ENCODE results near the gene ZNF266. TPM values are rescaled to one million over a fixed set of nuclear protein-coding genes. Genes with fewer than 3 reads are reported as not detected.
A peak's percentile ranks its signal among the peaks of the same experiment; 100 is the strongest.

Gene ZNF266
- total and polyA plus RNA-seq, 2 of the 13 experiments (the other 11 are each of a cell fraction or from before 2014, with no cell fraction given): 19.8 to 20.8 TPM

GRCh38 chr19:9461938-9462337 is 26.6 kb upstream of the ZNF266 start:
- no peak for DNase-seq (ENCODE audit: low spot score)
- FAIRE-seq: no peak
- no TSS peak for BruUV-seq (replicated peaks)
- Histone ChIP-seq H3K9ac (ENCODE audit: insufficient read depth, low read depth, low read length) (no peak overlapping the region), H3K4me1 (ENCODE audit: insufficient read depth, low read length) (no peaks in the 10 kb centered on the region), H3K4me2 (ENCODE audit: low read depth, low read length) (no peak overlapping the region), H2AFZ (ENCODE audit: low read length) (no peak overlapping the region), H3K4me3 (replicated peaks in 1 of 3; ENCODE audit: insufficient read depth in 1 of 3, low read depth in 2 of 3, low read length in 3 of 3) (no peak overlapping the region), H3K79me2 (ENCODE audit: insufficient read depth, low read length) (no peaks in the 10 kb centered on the region), H3K9me3 (ENCODE audit: low read length) (peaks cover 94% of the 10 kb centered on the region), H3K36me3 (replicated peaks in 1 of 2; ENCODE audit: control insufficient read depth in 1 of 2, insufficient read depth in 2 of 2, low read length in 2 of 2) (no peaks in the 10 kb centered on the region), H3K27ac (ENCODE audit: extremely low read length, insufficient read depth, low read length) (no peak overlapping the region), H3K27me3 (ENCODE audit: control insufficient read depth in 1 of 2, insufficient read depth in 2 of 2, low read length in 2 of 2) (no peaks in the 10 kb centered on the region), H4K20me1 (ENCODE audit: insufficient read depth, low read length) (no peaks in the 10 kb centered on the region)
- intact Hi-C loops (cut with micrococcal nuclease; ENCODE audit: unreplicated experiment) (no loop called here), in situ Hi-C loops (cut with HindIII; ENCODE audit: extremely low pct_ligation_motif_present, low pct_unique_long_range_greater_than_20kb) (no loop called here)
- POLR2A ChIA-PET: no interaction called here
- CTCF ChIA-PET (ENCODE audit: low intra/inter-chr PET ratio, low total read pairs): no interaction called here
- no peak for ATAC-seq
- 11% methylated on average over 4 of the region's 4 CpGs for WGBS (ENCODE audit: low lambda C conversion rate)
- TF ChIP-seq ZNF816 (CRISPR knock-in tag; IDR thresholded peaks at IDR 0.05; ENCODE audit: borderline replicate concordance): peak; percentile 100
- TF ChIP-seq EZH2 (conservative IDR thresholded peaks at IDR 0.05; ENCODE audit: low read depth, low read length): no peak

DNA sequence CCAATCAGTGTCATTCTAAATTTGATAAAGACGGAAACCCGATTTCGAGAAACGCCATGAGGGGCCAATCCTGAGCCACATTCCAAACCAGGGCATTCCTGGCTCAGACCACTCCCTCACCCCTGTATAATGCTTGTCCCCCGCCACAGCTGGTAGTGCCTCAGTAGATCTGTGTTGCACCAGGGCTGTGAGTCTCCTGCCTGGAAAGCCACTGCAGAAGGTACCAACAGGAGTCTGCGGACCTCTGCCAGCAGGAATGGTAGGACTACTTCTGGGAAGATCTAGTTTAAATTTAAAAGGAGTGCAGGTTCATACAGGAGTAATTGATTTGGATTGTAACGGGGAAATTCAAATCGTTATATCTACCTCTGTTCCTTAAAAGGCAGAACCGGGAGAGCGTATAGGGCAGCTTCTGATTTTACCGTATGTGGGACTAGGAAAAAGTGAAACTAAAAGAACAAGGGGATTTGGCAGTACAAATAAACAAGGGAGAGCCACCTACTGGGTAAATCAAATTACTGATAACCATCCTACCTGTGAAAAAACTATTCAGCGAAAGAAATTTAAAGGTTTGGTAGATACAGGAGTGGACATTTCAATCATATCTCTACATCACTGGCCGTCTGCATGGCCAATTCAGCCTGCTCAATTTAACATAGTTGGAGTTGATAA is 20.8 kb upstream of the ZNF266 start:
- in situ Hi-C loops (cut with HindIII; ENCODE audit: extremely low pct_ligation_motif_present, low pct_unique_long_range_greater_than_20kb) (no loop called here), intact Hi-C loops (cut with micrococcal nuclease; ENCODE audit: unreplicated experiment) (no loop called here)
- H3K9me3 ChIP-seq (ENCODE audit: low read length): peaks cover 86% of the 10 kb centered on the region
- BruUV-seq (replicated peaks): no TSS peak
- TF ChIP-seq IRF2 (CRISPR knock-in tag; IDR thresholded peaks at IDR 0.05) (peak; percentile 79; the same call in 1 of the 2 replicates), KAT7 (CRISPR knock-in tag; IDR thresholded peaks at IDR 0.05; ENCODE audit: borderline replicate concordance) (no peak), PHF5A (CRISPR knock-in tag; IDR thresholded peaks at IDR 0.05; ENCODE audit: low read depth, unreplicated experiment) (no peak), ZNF580 (CRISPR knock-in tag; IDR thresholded peaks at IDR 0.05; ENCODE audit: borderline replicate concordance, low read depth) (no peak), SAP130 (CRISPR knock-in tag; IDR thresholded peaks at IDR 0.05; ENCODE audit: low read depth) (0 out of 2 replicates have a peak, but pooled peaks have one; percentile 26), ZFP36L2 (CRISPR knock-in tag; IDR thresholded peaks at IDR 0.05) (no peak)
- TF ChIP-seq, protein P1, sequence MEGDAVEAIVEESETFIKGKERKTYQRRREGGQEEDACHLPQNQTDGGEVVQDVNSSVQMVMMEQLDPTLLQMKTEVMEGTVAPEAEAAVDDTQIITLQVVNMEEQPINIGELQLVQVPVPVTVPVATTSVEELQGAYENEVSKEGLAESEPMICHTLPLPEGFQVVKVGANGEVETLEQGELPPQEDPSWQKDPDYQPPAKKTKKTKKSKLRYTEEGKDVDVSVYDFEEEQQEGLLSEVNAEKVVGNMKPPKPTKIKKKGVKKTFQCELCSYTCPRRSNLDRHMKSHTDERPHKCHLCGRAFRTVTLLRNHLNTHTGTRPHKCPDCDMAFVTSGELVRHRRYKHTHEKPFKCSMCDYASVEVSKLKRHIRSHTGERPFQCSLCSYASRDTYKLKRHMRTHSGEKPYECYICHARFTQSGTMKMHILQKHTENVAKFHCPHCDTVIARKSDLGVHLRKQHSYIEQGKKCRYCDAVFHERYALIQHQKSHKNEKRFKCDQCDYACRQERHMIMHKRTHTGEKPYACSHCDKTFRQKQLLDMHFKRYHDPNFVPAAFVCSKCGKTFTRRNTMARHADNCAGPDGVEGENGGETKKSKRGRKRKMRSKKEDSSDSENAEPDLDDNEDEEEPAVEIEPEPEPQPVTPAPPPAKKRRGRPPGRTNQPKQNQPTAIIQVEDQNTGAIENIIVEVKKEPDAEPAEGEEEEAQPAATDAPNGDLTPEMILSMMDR (CRISPR knock-in tag; IDR thresholded peaks at IDR 0.05): peak; percentile 33
- ATAC-seq: peak; percentile 43
- POLR2A ChIA-PET: no interaction called here
- H3K4me2 ChIP-seq (ENCODE audit: low read depth, low read length): peak overlapping the region; percentile 74
- H3K9ac ChIP-seq (ENCODE audit: insufficient read depth, low read depth, low read length): 0 out of 2 replicates have a peak overlapping the region, but pooled peaks have one; percentile 22
- no peaks in the 10 kb centered on the region for H3K36me3 ChIP-seq (replicated peaks in 1 of 2; ENCODE audit: control insufficient read depth in 1 of 2, insufficient read depth in 2 of 2, low read length in 2 of 2)
- FAIRE-seq: no peak
- peaks cover 10% of the 10 kb centered on the region; the same call in 1 of the 2 replicates for H3K4me1 ChIP-seq (ENCODE audit: insufficient read depth, low read length)
- no peak overlapping the region for H3K27ac ChIP-seq (ENCODE audit: extremely low read length, insufficient read depth, low read length)
- peak overlapping the region; percentile 69 for H2AFZ ChIP-seq (ENCODE audit: low read length)
- DNase-seq (ENCODE audit: low spot score): no peak
- H3K4me3 ChIP-seq (replicated peaks in 1 of 3; ENCODE audit: insufficient read depth in 1 of 3, low read depth in 2 of 3, low read length in 3 of 3): peak overlapping the region; percentile 40 to 54 (median 51)
- no peaks in the 10 kb centered on the region for H3K27me3 ChIP-seq (ENCODE audit: control insufficient read depth in 1 of 2, insufficient read depth in 2 of 2, low read length in 2 of 2)
- no peaks in the 10 kb centered on the region for H3K79me2 ChIP-seq (ENCODE audit: insufficient read depth, low read length)
- CTCF ChIA-PET (ENCODE audit: low intra/inter-chr PET ratio, low total read pairs): no interaction called here
- WGBS (ENCODE audit: low lambda C conversion rate): 40% methylated on average over 13 of the region's 13 CpGs
- no peaks in the 10 kb centered on the region for H4K20me1 ChIP-seq (ENCODE audit: insufficient read depth, low read length)
